GM18517 (cell line): ENCODE data around the gene KPNA5.

Source experiments
- ATAC-seq: cut with Tn5 transposase; IDR thresholded peaks from one replicate; pipeline ENCODE4 v1.9.1; 2021; ENCODE audit warnings: mild to moderate bottlenecking, moderate library complexity; ENCODE audit not compliant: unreplicated experiment

KPNA5 gene

GRCh38 chr6:116779573-116780164 is 98.7 kb downstream of the KPNA5 start:
- peak; percentile 77 for ATAC-seq

- no peak for ATAC-seq
Measured at GRCh38 chr6:116783852-116784251, 102.8 kb downstream of the KPNA5 start.
